Stimulated activated CD4-positive, alpha-beta T cell treated with anti-CD3 and anti-CD28 coated beads, TNF-alpha, amount 100 ng/mL, for 24 hours (primary cell): Measurements from ENCODE around the gene DPH6.
"Not testable (repeated sequence)": the region's sequence is repeated elsewhere in the genome, so short reads cannot be mapped to it uniquely, and the experiment has no call there.

Experiments
- DNase-seq, 3 experiments: peaks; one replicate each; pipeline ENCODE4 v3.0.0-alpha.2; 2020; ENCODE audit warnings: low read depth in 3 of 3

The DPH6 gene

DNA sequence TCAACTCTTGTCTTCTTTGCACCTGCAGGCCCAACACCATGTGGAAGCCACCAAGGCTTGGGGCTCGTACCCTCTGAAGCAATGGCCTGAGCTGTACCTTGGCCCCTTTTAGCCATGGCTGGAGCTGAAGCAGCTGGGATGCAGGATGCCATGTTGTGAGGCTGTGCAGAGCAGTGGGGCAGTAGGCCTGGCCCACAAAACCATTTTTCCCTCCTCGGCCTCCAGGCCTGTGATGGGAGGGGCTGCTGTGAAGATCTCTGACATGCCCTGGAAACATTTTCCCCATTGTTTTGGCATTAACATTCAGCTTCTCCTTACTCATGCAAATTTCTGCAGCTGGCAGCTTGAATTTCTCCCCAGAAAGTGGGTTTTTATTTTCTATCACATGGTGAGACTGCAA is 58.5 kb downstream of the DPH6 start:
- DNase-seq = no peak

GRCh38 chr15:35486296-35486695 is 59.7 kb downstream of the DPH6 start:
- no peak for DNase-seq

GRCh38 chr15:35485411-35485810 is 60.6 kb downstream of the DPH6 start:
- no peak for DNase-seq

- DNase-seq = no peak
Observed at GRCh38 chr15:35484231-35484945, 61.6 kb downstream of the DPH6 start.

- no peak for DNase-seq
Observed at GRCh38 chr15:35481992-35482391, 64.0 kb downstream of the DPH6 start.

DNA sequence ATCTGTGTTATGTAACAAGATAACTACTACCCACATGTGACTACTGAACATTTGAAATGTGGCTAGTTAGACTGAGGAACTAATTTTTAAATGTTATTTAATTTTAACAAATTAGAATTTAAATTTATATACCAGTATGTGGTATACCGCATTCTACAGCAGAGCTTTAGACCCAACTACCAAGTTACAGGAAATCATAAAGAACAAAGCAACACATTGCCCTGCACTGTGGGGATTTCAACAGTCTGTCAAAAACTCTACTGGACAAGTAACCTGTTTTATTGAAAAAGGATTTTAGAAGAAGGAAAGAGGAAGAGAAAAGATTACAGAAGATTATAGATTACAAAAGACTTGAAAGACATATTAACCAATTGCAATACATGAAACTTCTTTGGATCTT is 64.9 kb downstream of the DPH6 start:
- DNase-seq = no peak

GRCh38 chr15:35479423-35479822 is 66.5 kb downstream of the DPH6 start:
- no peak for DNase-seq

DNA sequence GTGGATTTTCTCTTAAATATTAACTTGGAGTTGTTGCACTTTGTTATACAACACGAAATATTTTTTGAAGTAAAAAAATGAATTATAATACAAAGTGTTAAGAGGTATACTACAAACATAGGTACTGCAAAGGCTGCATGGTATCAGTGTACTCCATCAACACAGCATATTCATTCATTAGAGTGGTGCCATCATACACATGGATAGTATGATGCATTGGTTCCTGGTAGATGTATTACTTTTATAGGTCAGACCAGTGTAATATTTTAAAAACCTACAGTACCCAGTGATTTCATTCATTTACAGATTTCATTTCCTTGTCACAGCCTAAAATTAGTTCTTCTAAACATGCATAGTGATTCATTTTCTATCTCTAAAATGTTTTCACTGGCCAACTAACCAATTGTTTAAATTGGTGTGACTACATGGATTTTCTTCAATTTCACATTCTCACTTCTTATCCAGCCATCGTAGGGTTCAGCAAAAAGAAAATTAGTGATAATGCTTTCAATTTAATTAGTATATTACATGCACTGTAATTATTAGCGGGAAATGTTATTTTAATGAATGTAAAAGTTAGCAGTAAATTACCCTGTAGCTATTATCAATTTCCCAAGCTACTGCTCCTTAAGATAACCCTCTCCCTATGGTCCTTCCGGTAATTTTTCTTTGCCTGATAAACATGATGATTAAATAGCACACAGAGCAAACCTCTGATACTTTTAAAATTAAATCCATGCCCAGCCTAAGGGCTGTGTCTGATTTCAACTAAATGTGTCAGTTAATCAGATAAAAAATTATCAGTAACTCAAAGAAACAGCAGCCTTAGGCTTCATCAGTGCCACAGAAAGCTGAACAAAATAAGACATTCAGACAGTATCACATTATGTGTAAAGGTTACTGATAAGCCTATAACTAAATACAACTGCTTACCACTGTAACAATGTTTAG is 68.4 kb downstream of the DPH6 start:
- DNase-seq = no peak

DNA sequence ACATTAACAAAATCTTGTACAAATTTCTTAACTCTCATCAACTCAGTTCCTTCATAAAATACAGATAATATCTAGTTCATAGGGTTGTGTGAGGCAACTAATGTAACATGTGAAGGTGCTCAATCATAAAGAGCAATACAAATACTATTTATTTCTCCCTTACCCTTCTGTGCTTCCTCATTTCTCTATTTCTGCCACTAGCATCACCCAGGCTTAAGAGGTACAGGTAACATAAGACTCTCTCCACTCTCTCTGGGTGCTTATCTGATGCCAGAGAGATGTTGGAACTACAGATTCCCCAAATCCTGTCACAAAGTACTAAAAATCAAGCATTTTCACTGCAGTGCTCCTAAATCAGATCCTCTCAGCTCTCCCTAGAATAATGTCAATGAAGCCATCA is 74.9 kb downstream of the DPH6 start:
- no peak for DNase-seq

DNA sequence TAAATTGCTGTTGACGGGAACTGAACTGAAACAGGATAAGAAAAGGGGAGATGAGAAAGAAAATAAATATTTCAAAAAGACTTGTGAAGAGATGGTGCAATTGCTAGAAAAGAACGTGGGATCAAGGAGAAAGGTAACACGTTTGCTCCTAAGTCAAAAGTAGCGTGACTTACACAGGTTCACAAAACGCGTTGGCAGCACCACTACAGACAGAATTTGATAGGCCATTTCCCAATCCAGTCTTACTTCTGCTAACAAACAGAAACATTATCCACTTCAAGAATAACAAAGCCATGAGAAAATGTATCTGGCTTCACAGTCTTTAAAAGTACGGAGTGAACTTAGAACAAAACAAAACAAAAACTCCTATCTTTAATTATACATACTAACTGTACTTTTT is 75.5 kb downstream of the DPH6 start:
- DNase-seq = no peak

DNA sequence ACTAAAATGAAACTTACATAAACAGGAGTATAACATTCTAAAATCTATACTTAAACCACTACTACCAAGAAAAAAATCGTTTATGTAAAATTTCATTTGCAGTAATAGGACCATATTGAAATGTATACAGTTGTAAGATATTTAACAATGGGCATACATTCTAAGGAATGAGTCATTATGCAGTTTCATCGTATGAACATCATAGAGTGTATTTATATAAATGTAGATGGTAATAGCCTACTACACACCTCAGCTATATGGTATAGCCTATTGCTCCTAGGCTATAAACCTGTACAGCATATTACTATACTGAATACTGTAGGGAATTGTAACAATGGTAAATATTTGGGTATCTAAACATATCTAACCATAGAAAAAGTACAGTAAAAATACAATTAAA is 79.5 kb downstream of the DPH6 start:
- DNase-seq = no peak

DNA sequence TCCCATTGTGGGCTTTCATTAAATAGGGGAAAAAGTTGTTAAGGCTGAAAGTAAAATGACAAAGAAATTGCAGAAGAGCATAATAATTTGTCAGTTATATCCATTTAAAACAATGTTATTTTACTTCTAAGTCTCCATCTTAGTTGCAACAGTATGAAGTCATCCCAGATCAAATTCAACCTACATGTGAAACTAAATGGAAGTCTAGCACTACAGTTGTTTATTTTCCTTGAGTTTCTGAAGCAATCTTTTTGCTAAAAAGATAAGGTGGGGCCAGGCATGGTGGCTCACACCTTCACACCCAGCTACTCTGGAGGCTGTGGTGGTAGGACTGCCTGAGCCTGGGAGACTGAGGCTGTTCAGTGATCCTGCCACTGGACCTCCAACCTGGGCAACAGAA is 80.2 kb downstream of the DPH6 start:
- no peak for DNase-seq

- DNase-seq = no peak
Observed at GRCh38 chr15:35460616-35461015, 85.3 kb downstream of the DPH6 start.

DNA sequence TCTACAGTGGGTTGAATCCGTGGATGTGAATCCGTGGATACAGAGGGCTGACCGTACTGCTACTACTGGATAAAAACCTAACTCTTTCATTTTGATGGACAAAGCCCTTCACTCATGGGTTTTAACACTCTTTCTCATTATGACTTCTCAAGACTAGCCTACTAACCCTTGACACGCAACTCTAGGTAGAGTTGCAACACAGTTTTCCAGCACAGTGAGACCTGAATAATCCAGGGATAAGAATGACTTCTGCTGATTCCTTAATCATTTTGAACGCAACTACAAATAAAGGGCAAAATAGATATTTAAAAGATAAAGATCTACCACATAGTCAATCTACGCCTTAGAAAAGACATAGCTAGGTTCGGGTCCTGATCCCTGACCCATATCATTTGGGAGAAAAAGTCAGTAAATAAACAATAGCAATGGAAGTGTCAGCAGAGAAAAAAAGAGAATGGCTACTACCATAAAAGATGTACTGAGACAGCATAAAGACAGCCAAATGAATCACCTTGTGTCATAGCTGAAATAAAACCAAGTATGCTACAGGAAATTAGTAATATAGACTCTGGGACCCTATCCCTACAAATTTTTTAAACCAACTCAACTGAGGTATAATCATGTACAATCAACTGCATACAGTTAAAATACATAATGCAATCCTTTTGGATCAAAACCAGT is 87.6 kb downstream of the DPH6 start:
- DNase-seq = no peak

GRCh38 chr15:35455201-35455600 is 90.8 kb downstream of the DPH6 start:
- DNase-seq = no peak

DNA sequence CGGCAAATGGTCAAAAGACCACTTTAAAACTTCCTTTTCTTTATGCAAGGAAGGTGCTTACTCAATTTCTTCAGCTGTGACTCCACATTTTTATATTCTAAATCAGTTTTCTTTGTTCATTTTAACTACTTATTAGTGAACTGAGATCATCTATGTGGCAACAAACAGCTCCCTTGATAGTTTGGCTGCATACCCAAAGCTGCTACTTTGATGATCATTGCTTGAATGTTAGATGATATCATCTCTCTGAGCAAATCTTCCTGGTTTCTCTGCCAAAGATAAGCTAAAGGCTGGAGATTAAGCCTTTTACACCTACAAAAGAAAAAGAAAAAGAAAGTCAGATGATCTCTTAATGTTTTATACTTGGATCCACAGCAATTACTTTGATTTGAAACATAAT is 95.5 kb downstream of the DPH6 start:
- no peak for DNase-seq

DNA sequence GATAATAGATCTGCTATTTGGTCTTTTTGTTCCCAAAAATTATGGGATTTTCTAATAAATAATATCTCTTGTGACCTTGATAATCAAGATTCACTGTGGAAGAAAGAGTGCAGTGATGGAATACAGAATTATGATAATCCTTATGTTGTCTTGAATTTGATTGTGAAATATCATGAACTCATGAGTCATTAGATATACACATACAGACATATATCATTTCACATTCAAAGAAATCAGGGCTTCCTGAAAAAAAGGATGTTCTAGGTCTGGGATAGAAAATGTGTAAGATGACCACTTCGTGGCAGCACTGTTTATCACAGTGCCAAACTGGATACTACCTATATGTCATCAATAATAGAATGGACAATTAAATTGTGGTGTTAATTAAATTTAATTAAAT is 97.7 kb downstream of the DPH6 start:
- no peak for DNase-seq

GRCh38 chr15:35445891-35446290 is 100.1 kb downstream of the DPH6 start:
- no peak for DNase-seq

GRCh38 chr15:35444557-35445204 is 101.3 kb downstream of the DPH6 start:
- no peak for DNase-seq

DNA sequence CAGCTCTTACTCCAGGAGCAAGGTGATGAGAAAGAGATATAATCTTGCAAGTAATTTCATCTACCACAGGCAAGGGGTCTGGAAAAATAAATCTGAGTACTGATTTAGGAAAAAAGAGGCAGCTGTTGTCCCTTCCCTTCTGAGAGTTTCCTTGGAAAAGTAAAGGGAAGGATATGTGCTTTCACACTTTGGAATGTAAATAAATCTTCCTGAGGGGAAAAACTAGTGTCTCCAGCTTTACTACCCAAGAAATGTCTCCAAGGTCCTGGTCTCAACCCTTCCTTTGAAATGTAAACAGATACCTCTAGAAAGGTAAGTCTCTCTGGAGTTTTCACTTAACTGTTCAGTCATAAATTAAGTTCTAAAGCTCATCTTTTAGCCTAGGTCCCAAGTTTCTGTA is 102.6 kb downstream of the DPH6 start:
- no peak for DNase-seq

DNA sequence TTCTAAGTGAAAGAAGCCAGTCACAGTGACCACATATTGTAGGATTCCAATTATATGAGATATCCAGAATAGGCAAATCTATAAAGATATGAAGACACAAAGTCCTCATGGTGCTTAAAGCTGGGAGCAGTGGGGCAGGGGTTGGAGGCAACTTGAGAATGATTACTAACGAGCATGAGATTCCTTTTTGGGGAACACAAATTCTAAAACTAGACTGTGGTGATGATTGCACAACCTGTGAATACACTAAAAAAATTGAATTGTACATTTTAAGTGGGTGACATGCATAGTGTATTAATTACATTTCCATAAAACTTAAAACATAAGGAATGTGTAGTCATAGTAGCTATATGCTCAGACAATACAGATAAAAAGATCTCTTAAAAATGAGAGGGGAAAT is 103.2 kb downstream of the DPH6 start:
- DNase-seq = no peak

DNA sequence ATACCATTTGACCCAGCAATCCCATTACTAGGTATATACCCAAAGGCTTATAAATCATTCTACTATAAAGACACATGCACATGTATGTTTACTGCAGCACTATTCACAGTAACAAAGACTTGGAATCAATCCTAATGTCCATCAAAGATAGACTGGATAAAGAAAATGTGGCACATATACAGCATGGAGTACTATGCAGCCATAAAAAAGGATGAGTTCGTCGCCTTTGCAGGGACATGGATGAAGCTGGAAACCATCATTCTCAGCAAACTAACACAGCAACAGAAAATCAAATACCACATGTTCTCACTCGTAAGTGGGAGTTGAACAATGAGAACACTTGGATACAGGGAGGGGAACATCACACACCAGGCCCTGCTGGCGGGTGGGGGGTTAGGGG is 104.7 kb downstream of the DPH6 start:
- DNase-seq = not testable (repeated sequence)
